ENCODE results near the gene MCM3.
A peak's percentile ranks its signal among the peaks of the same experiment; 100 is the strongest.

GRCh38 chr6:52233975-52234823 is 50.3 kb downstream of the MCM3 start:
- TF ChIP-seq CTCF (conservative IDR thresholded peaks at IDR 0.05 in 1 of 2, IDR thresholded peaks at IDR 0.05 in 1 of 2; ENCODE audit: low read depth in 1 of 2, low read length in 2 of 2) (peak; percentile 19 to 52), EZH2 (IDR thresholded peaks at IDR 0.05; ENCODE audit: low read length, missing control alignments) (no peak)
